WTC11 (cell line): ENCODE data around the gene SHISA9. TPM values are rescaled to one million over a fixed set of nuclear protein-coding genes. Genes with fewer than 3 reads are reported as not detected.

Experiments
- ATAC-seq: fragments of 200-7000 bp; cut with Tn5 transposase; 2 replicates; pipeline ENCODE4 v1.10.0; 2021; ENCODE audit warnings: mild to moderate bottlenecking, moderate library complexity
- CTCF ChIA-PET: fragments of 300-600 bp; sonication (Branson Sonifier 250); formaldehyde crosslinking; loops from one replicate; lab custom pipeline; 2021; ENCODE audit warnings: antibody characterized with exemption; lab: Charles Lee
- POLR2A ChIA-PET: fragments of 350-600 bp; sonication (Branson Sonifier 250); formaldehyde crosslinking; loops from one replicate; lab custom pipeline; 2021; ENCODE audit warnings: antibody characterized with exemption; lab: Charles Lee
- DNase-seq: peaks from one replicate; pipeline ENCODE4 v3.0.0; 2021; ENCODE audit warnings: low spot score
- H3K27ac Mint-ChIP-seq: 2 replicates; pipeline ENCODE4 v1.8.0; 2021; ENCODE audit warnings: mixed read lengths
- H3K27me3 Mint-ChIP-seq: 2 replicates; pipeline ENCODE4 v1.8.0; 2021; ENCODE audit warnings: low read depth, mild to moderate bottlenecking, moderate library complexity, mixed read lengths
- H3K36me3 Mint-ChIP-seq: 2 replicates; pipeline ENCODE4 v1.8.0; 2021; ENCODE audit warnings: mixed read lengths
- H3K4me1 Mint-ChIP-seq: 2 replicates; pipeline ENCODE4 v1.8.0; 2022; ENCODE audit warnings: mixed read lengths
- H3K4me3 Mint-ChIP-seq: 2 replicates; pipeline ENCODE4 v1.8.0; 2021; ENCODE audit warnings: mild to moderate bottlenecking, moderate library complexity, mixed read lengths
- H3K9me3 Mint-ChIP-seq: 2 replicates; pipeline ENCODE4 v1.8.0; 2021; ENCODE audit warnings: mixed read lengths
- ARID4B ChIP-seq: sonication (generic); formaldehyde crosslinking; IDR thresholded peaks from 2 replicates; pipeline ENCODE4 v1.8.0; 2023; ENCODE audit warnings: missing genetic modification reagents, mild to moderate bottlenecking, borderline replicate concordance
- CREB1 ChIP-seq: sonication (generic); formaldehyde crosslinking; IDR thresholded peaks from 2 replicates; pipeline ENCODE4 v1.8.0; 2023; ENCODE audit warnings: mild to moderate bottlenecking, missing genetic modification reagents
- CREM ChIP-seq: sonication (generic); formaldehyde crosslinking; IDR thresholded peaks from 2 replicates; pipeline ENCODE4 v1.8.1; 2022; ENCODE audit warnings: mild to moderate bottlenecking, missing genetic modification reagents, moderate library complexity
- E2F1 ChIP-seq: sonication (generic); formaldehyde crosslinking; IDR thresholded peaks from 2 replicates; pipeline ENCODE4 v1.8.0; 2022; ENCODE audit warnings: mild to moderate bottlenecking, missing genetic modification reagents
- E2F4 ChIP-seq: sonication (generic); formaldehyde crosslinking; IDR thresholded peaks from 2 replicates; pipeline ENCODE4 v1.8.1; 2022; ENCODE audit warnings: low read depth, mild to moderate bottlenecking, moderate library complexity, missing genetic modification reagents, borderline replicate concordance
- ELF4 ChIP-seq: sonication (generic); formaldehyde crosslinking; IDR thresholded peaks from 2 replicates; pipeline ENCODE4 v1.8.1; 2022; ENCODE audit warnings: low read depth, mild to moderate bottlenecking, moderate library complexity, missing genetic modification reagents
- HMGA2 ChIP-seq: fragments of 250-450 bp; sonication (Bioruptor Pico); IDR thresholded peaks from 2 replicates; pipeline ENCODE4 v1.4.0; 2021; ENCODE audit warnings: mild to moderate bottlenecking, moderate library complexity
- MAX ChIP-seq: sonication (generic); formaldehyde crosslinking; IDR thresholded peaks from 2 replicates; pipeline ENCODE4 v1.8.0; 2022; ENCODE audit warnings: mild to moderate bottlenecking, missing genetic modification reagents
- MXD4 ChIP-seq: fragments of 250-450 bp; sonication (Bioruptor Pico); IDR thresholded peaks from 2 replicates; pipeline ENCODE4 v1.8.0; 2021; ENCODE audit warnings: mild to moderate bottlenecking, moderate library complexity, borderline replicate concordance
- NR1H2 ChIP-seq: sonication (generic); formaldehyde crosslinking; IDR thresholded peaks from 2 replicates; pipeline ENCODE4 v1.9.0; 2021; ENCODE audit warnings: mild to moderate bottlenecking, moderate library complexity, missing genetic modification reagents
- TP53 ChIP-seq: sonication (generic); formaldehyde crosslinking; IDR thresholded peaks from 2 replicates; pipeline ENCODE4 v1.8.1; 2023; ENCODE audit warnings: mild to moderate bottlenecking, missing genetic modification reagents
- ZBTB21 ChIP-seq: sonication (generic); formaldehyde crosslinking; IDR thresholded peaks from 2 replicates; pipeline ENCODE4 v1.8.1; 2023; ENCODE audit warnings: mild to moderate bottlenecking, missing genetic modification reagents, borderline replicate concordance
- ZNF121 ChIP-seq: sonication (generic); formaldehyde crosslinking; IDR thresholded peaks from 2 replicates; pipeline ENCODE4 v1.8.0; 2023; ENCODE audit warnings: missing genetic modification reagents
- ZNF532 ChIP-seq: fragments of 250-450 bp; sonication (Bioruptor Pico); IDR thresholded peaks from 2 replicates; pipeline ENCODE4 v1.9.0; 2021; ENCODE audit warnings: mild to moderate bottlenecking, borderline replicate concordance
- total RNA-seq: library from RNA; stranded (reverse); gene quantifications from 3 replicates; pipeline ENCODE4 v1.2.3, GENCODE V29; 2021
- TF ChIP-seq, protein P1 (sequence below): fragments of 250-450 bp; sonication (Bioruptor Pico); IDR thresholded peaks from 2 replicates; pipeline ENCODE4 v1.9.0; 2021; ENCODE audit warnings: mild to moderate bottlenecking
- TF ChIP-seq, protein P2 (sequence below): sonication (generic); formaldehyde crosslinking; IDR thresholded peaks from 2 replicates; pipeline ENCODE4 v1.8.1; 2022; ENCODE audit warnings: mild to moderate bottlenecking, moderate library complexity, missing genetic modification reagents

Gene SHISA9
- total RNA-seq, 1 experiment from 2014 or later: 37.5 TPM

GRCh38 chr16:12936391-12936790 lies 35.0 kb downstream of the SHISA9 start:
- POLR2A ChIA-PET: no interaction called here
- CTCF ChIA-PET: no interaction called here
- H3K4me3 Mint-ChIP-seq: no peak overlapping the region
- TF ChIP-seq, protein P1, sequence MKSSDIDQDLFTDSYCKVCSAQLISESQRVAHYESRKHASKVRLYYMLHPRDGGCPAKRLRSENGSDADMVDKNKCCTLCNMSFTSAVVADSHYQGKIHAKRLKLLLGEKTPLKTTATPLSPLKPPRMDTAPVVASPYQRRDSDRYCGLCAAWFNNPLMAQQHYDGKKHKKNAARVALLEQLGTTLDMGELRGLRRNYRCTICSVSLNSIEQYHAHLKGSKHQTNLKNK (CRISPR knock-in tag): no peak
- TF ChIP-seq ZNF532 (CRISPR knock-in tag) (no peak), ZBTB21 (CRISPR knock-in tag) (no peak), ARID4B (CRISPR knock-in tag) (no peak), E2F1 (no peak), MAX (CRISPR knock-in tag) (no peak), E2F4 (no peak)
- peaks cover 31% of the 10 kb centered on the region for H3K36me3 Mint-ChIP-seq
- ATAC-seq (no peak), DNase-seq (no peak)
- H3K27ac Mint-ChIP-seq: no peak overlapping the region; the same call in 1 of the 2 replicates
- H3K9me3 Mint-ChIP-seq: peaks cover 44% of the 10 kb centered on the region
- peaks cover 34% of the 10 kb centered on the region for H3K4me1 Mint-ChIP-seq
- H3K27me3 Mint-ChIP-seq: no peaks in the 10 kb centered on the region

DNA sequence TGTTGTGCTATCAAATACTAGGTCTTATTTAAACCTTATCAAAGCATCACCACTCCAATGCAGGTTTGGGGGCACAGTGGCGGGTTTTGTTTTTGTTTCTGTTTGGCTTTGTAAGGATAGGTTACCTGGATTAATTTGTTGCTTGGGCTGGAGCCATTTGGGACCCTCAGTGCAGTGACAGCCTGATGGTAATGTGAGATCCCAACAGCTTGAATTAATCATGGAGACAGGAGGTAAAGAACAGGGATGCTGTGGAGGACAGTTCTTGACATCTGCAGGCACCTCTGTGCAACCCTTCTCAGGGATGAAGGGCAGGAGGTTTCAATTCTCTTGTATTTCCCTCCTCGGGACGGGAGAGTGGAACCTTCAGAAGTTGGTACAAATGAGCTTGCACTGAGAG lies 40.5 kb downstream of the SHISA9 start:
- no peak overlapping the region for H3K27ac Mint-ChIP-seq
- H3K9me3 Mint-ChIP-seq: peaks cover 39% of the 10 kb centered on the region
- H3K4me3 Mint-ChIP-seq: no peak overlapping the region
- peaks cover 40% of the 10 kb centered on the region for H3K36me3 Mint-ChIP-seq
- DNase-seq: no peak
- no peaks in the 10 kb centered on the region for H3K27me3 Mint-ChIP-seq
- H3K4me1 Mint-ChIP-seq: peaks cover 44% of the 10 kb centered on the region
- CTCF ChIA-PET: no interaction called here
- ATAC-seq: no peak
- POLR2A ChIA-PET: no interaction called here
- TF ChIP-seq NR1H2 (CRISPR knock-in tag) (no peak), ZNF121 (CRISPR knock-in tag) (no peak), ELF4 (CRISPR knock-in tag) (no peak), CREM (CRISPR knock-in tag) (no peak), MXD4 (no peak), ZNF532 (CRISPR knock-in tag) (no peak), TP53 (no peak), CREB1 (no peak), HMGA2 (CRISPR knock-in tag) (no peak)
- TF ChIP-seq, protein P2, sequence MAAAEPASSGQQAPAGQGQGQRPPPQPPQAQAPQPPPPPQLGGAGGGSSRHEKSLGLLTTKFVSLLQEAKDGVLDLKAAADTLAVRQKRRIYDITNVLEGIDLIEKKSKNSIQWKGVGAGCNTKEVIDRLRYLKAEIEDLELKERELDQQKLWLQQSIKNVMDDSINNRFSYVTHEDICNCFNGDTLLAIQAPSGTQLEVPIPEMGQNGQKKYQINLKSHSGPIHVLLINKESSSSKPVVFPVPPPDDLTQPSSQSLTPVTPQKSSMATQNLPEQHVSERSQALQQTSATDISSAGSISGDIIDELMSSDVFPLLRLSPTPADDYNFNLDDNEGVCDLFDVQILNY (CRISPR knock-in tag): no peak
- TF ChIP-seq, protein P1 (CRISPR knock-in tag): no peak
